8988T (cell line): ENCODE data around the gene PTAR1.

ENCODE experiments used
- DNase-seq: peaks from one replicate; pipeline ENCODE4 v3.0.0; 2011

Gene PTAR1

GRCh38 chr9:69672596-69673310 lies 87.1 kb downstream of the PTAR1 start:
- peak; percentile 40 for DNase-seq

- DNase-seq: peak; percentile 34
Observed at GRCh38 chr9:69671879-69672595, 87.8 kb downstream of the PTAR1 start, which contains the start of gene APBA1. Gene APBA1 (minus strand): TSS chr9:69672371.

- DNase-seq: no peak
Observed at GRCh38 chr9:69671311-69671878, 88.4 kb downstream of the PTAR1 start.

- no peak for DNase-seq
Observed at GRCh38 chr9:69667306-69667705, 92.5 kb downstream of the PTAR1 start.

GRCh38 chr9:69660304-69660703 lies 99.5 kb downstream of the PTAR1 start:
- DNase-seq: no peak
